OCI-LY7 (cell line): ENCODE results near the gene CD300A. TPM values are rescaled to one million over a fixed set of nuclear protein-coding genes. Genes with fewer than 3 reads are reported as not detected.

Experiments used
- BruUV-seq: library from RNA; stranded (reverse); fragments of 400-500 nt; replicated peaks from 2 replicates; lab custom pipeline; 2021; lab: Mats Ljungman, UMichigan
- CTCF ChIA-PET: fragments of 300-600 bp; sonication (Branson Sonifier 250); formaldehyde crosslinking; loops from one replicate; lab custom pipeline; 2022; ENCODE audit warnings: antibody characterized with exemption; ENCODE audit not compliant: unreplicated experiment; lab: Charles Lee
- POLR2A ChIA-PET: fragments of 300-600 bp; sonication (Branson Sonifier 250); formaldehyde crosslinking; loops from one replicate; lab custom pipeline; 2022; ENCODE audit warnings: antibody characterized with exemption; lab: Charles Lee
- DNase-seq: peaks from one replicate; pipeline ENCODE4 v3.0.0-alpha.2; 2015; ENCODE audit warnings: low spot score
- H2AFZ ChIP-seq: fragments of 200-600 bp; sonication (generic), shearing (Covaris generic); 2 replicates; pipeline ENCODE4 v1.6.1; 2014; ENCODE audit warnings: mild to moderate bottlenecking, antibody characterized with exemption, low read length, moderate library complexity
- H3K27ac ChIP-seq: fragments of 200-600 bp; sonication (generic); 2 replicates; pipeline ENCODE4 v1.5.1; 2014; ENCODE audit warnings: mixed run types, low read depth, mild to moderate bottlenecking, moderate library complexity, low read length, inconsistent platforms; ENCODE audit not compliant: poor library complexity, severe bottlenecking
- H3K36me3 ChIP-seq: fragments of 200-600 bp; sonication (generic); 2 replicates; pipeline ENCODE4 v1.6.1; 2014; ENCODE audit warnings: mild to moderate bottlenecking, antibody characterized with exemption, low read length, moderate library complexity, mixed read lengths; ENCODE audit not compliant: insufficient read depth
- H3K4me1 ChIP-seq: fragments of 200-600 bp; sonication (generic); 2 replicates; pipeline ENCODE4 v1.5.1; 2014; ENCODE audit warnings: mild to moderate bottlenecking, low read length; ENCODE audit not compliant: insufficient read depth, poor library complexity, severe bottlenecking
- H3K4me2 ChIP-seq: fragments of 200-600 bp; sonication (generic); 2 replicates; pipeline ENCODE4 v1.6.1; 2014; ENCODE audit warnings: mild to moderate bottlenecking, low read length
- H3K4me3 ChIP-seq: fragments of 200-600 bp; sonication (generic); 2 replicates; pipeline ENCODE4 v1.5.1; 2014; ENCODE audit warnings: mild to moderate bottlenecking, low read depth, low read length; ENCODE audit not compliant: poor library complexity, severe bottlenecking
- H3K79me2 ChIP-seq: fragments of 200-600 bp; sonication (generic); 2 replicates; pipeline ENCODE4 v1.6.1; 2016; ENCODE audit warnings: low read depth, mild to moderate bottlenecking, low read length, moderate library complexity, mixed read lengths; ENCODE audit not compliant: insufficient read depth
- H3K9me2 ChIP-seq: fragments of 200-600 bp; sonication (generic); 2 replicates; pipeline ENCODE4 v1.6.1; 2016; ENCODE audit warnings: mild to moderate bottlenecking, low read length, mixed read lengths; ENCODE audit not compliant: insufficient read depth
- H3K9me3 ChIP-seq: fragments of 200-600 bp; sonication (generic); 2 replicates; pipeline ENCODE4 v1.6.1; 2014; ENCODE audit warnings: mild to moderate bottlenecking, mixed run types, low read length, mixed read lengths
- H4K20me1 ChIP-seq: fragments of 200-600 bp; sonication (generic); 2 replicates; pipeline ENCODE4 v1.6.1; 2014; ENCODE audit warnings: mild to moderate bottlenecking, antibody characterized with exemption, low read length, moderate library complexity, mixed read lengths; ENCODE audit not compliant: insufficient read depth
- EZH2phosphoT487 ChIP-seq: fragments of 200-600 bp; sonication (generic); IDR thresholded peaks from 2 replicates; pipeline ENCODE4 v1.6.1; 2018; ENCODE audit warnings: low read depth, borderline replicate concordance, mild to moderate bottlenecking, mixed run types, antibody characterized with exemption, low read length, moderate library complexity, mixed read lengths
- intact Hi-C: fragments of 100-400 bp; cut with micrococcal nuclease; formaldehyde crosslinking; loops from one replicate; pipeline ENCODE4 v1.10.0; 2022; ENCODE audit not compliant: unreplicated experiment
- total RNA-seq, 2 experiments: library from RNA; depleted of rRNA in 1 of 2; stranded (reverse); fragments of >200 nt in 1 of 2; shearing (Covaris generic) in 1 of 2; gene quantifications; 2 replicates each; pipeline ENCODE4 v1.2.3, GENCODE V29; 2014 to 2022
- TF ChIP-seq, protein P1 (sequence below): fragments of 200-600 bp; sonication (generic); conservative IDR thresholded peaks from 2 replicates; pipeline ENCODE4 v1.5.1; 2014; ENCODE audit warnings: mild to moderate bottlenecking, antibody characterized with exemption, low read length, moderate library complexity, mixed read lengths

Gene CD300A
- total RNA-seq, 2 experiments from 2014 or later = 3.5 to 6.7 TPM

GRCh38 chr17:74457820-74458166 is 8.6 kb upstream of the CD300A start:
- ChIA-PET POLR2A (interaction anchor here (0.6 kb wide), 1 partner anchor 1423 kb away, joined by 4 read pairs; no protein-coding TSS in a partner anchor), CTCF (interaction anchor here (0.6 to 1.3 kb wide), 5 partner anchors 19 to 85 kb away, joined by 3 to 8 read pairs (median 4); no protein-coding TSS in a partner anchor)
- H3K27ac ChIP-seq = no peak overlapping the region
- H3K9me2 ChIP-seq = no peaks in the 10 kb centered on the region
- DNase-seq = no peak
- intact Hi-C loops = loop anchor here (1.0 to 10.0 kb wide), 5 partner anchors 20 to 243 kb away; partner anchors contain the start of gene TTYH2
- no TSS peak for BruUV-seq
- H3K4me1 ChIP-seq = peaks cover 47% of the 10 kb centered on the region
- H3K4me2 ChIP-seq = no peak overlapping the region
- no peaks in the 10 kb centered on the region for H3K36me3 ChIP-seq
- no peaks in the 10 kb centered on the region for H4K20me1 ChIP-seq
- TF ChIP-seq, protein P1, sequence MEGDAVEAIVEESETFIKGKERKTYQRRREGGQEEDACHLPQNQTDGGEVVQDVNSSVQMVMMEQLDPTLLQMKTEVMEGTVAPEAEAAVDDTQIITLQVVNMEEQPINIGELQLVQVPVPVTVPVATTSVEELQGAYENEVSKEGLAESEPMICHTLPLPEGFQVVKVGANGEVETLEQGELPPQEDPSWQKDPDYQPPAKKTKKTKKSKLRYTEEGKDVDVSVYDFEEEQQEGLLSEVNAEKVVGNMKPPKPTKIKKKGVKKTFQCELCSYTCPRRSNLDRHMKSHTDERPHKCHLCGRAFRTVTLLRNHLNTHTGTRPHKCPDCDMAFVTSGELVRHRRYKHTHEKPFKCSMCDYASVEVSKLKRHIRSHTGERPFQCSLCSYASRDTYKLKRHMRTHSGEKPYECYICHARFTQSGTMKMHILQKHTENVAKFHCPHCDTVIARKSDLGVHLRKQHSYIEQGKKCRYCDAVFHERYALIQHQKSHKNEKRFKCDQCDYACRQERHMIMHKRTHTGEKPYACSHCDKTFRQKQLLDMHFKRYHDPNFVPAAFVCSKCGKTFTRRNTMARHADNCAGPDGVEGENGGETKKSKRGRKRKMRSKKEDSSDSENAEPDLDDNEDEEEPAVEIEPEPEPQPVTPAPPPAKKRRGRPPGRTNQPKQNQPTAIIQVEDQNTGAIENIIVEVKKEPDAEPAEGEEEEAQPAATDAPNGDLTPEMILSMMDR = no peak; the same call in none of the 2 replicates
- TF ChIP-seq EZH2phosphoT487 = no peak
- no peaks in the 10 kb centered on the region for H3K9me3 ChIP-seq
- no peak overlapping the region for H2AFZ ChIP-seq
- H3K4me3 ChIP-seq = no peak overlapping the region
- H3K79me2 ChIP-seq = no peaks in the 10 kb centered on the region

GRCh38 chr17:74458835-74459234 is 7.6 kb upstream of the CD300A start:
- Histone ChIP-seq H3K27ac (no peak overlapping the region), H4K20me1 (no peaks in the 10 kb centered on the region), H3K4me3 (no peak overlapping the region), H3K9me3 (no peaks in the 10 kb centered on the region), H3K9me2 (no peaks in the 10 kb centered on the region), H3K4me2 (no peak overlapping the region), H2AFZ (no peak overlapping the region), H3K4me1 (peaks cover 48% of the 10 kb centered on the region), H3K79me2 (no peaks in the 10 kb centered on the region), H3K36me3 (no peaks in the 10 kb centered on the region)
- intact Hi-C loops = loop anchor here (10.0 kb wide), 1 partner anchor 244 kb away; the partner anchor contains the start of gene TTYH2
- no peak for DNase-seq
- no peak for TF ChIP-seq EZH2phosphoT487
- TF ChIP-seq, protein P1 = no peak
- BruUV-seq = no TSS peak
- POLR2A ChIA-PET = no interaction called here
- CTCF ChIA-PET = interaction anchor here (1.0 kb wide), 1 partner anchor 80 kb away, joined by 3 read pairs; no protein-coding TSS in a partner anchor

GRCh38 chr17:74459622-74460021 is 6.8 kb upstream of the CD300A start:
- Histone ChIP-seq H3K9me3 (no peaks in the 10 kb centered on the region), H3K79me2 (no peaks in the 10 kb centered on the region), H3K4me1 (peaks cover 44% of the 10 kb centered on the region), H3K36me3 (no peaks in the 10 kb centered on the region), H2AFZ (no peak overlapping the region), H3K4me3 (no peak overlapping the region), H3K9me2 (no peaks in the 10 kb centered on the region), H4K20me1 (no peaks in the 10 kb centered on the region), H3K27ac (no peak overlapping the region), H3K4me2 (no peak overlapping the region)
- no TSS peak for BruUV-seq
- POLR2A ChIA-PET = no interaction called here
- no peak for DNase-seq
- no peak for TF ChIP-seq EZH2phosphoT487
- TF ChIP-seq, protein P1 = no peak
- intact Hi-C loops = loop anchor here (10.0 kb wide), 1 partner anchor 245 kb away; the partner anchor contains the start of gene TTYH2
- CTCF ChIA-PET = no interaction called here
